Caki2 (cell line): ENCODE results near the gene WFIKKN2. TPM values are rescaled to one million over a fixed set of nuclear protein-coding genes. Genes with fewer than 3 reads are reported as not detected.
A peak's percentile ranks its signal among the peaks of the same experiment; 100 is the strongest.

Experiments used
- DNase-seq: peaks from one replicate; pipeline ENCODE4 v3.0.0-alpha.2; 2015; ENCODE audit warnings: low read depth
- in situ Hi-C: cut with HindIII; loops from 2 replicates; pipeline ENCODE4 v1.10.0; 2016; ENCODE audit warnings: low sequenced_read_pairs, low pct_unique_long_range_greater_than_20kb, mixed read lengths
- total RNA-seq: library from RNA; depleted of rRNA; stranded (reverse); fragments of >200 nt; shearing (Covaris generic); gene quantifications from 2 replicates; pipeline ENCODE4 v1.2.3, GENCODE V29; 2014; ENCODE audit warnings: low replicate concordance

WFIKKN2 gene
- total RNA-seq, 1 experiment from 2014 or later: not detected

GRCh38 chr17:50831471-50831928 lies 3.9 kb upstream of the WFIKKN2 start:
- in situ Hi-C loops: no loop called here
- DNase-seq: no peak

GRCh38 chr17:50832267-50832863 lies 3.0 kb upstream of the WFIKKN2 start:
- no peak for DNase-seq
- in situ Hi-C loops: no loop called here

- DNase-seq: no peak
- in situ Hi-C loops: no loop called here
Observed at GRCh38 chr17:50832864-50833381, 2.5 kb upstream of the WFIKKN2 start.

- in situ Hi-C loops: no loop called here
- DNase-seq: no peak
Observed at GRCh38 chr17:50833510-50834428, 1.6 kb upstream of the WFIKKN2 start.

GRCh38 chr17:50834429-50835300 lies 721 bp upstream of the WFIKKN2 start:
- in situ Hi-C loops: no loop called here
- no peak for DNase-seq

- DNase-seq: no peak
- in situ Hi-C loops: no loop called here
Observed at GRCh38 chr17:50836826-50837225, 1.4 kb downstream of the WFIKKN2 start.

- DNase-seq: no peak
- in situ Hi-C loops: no loop called here
Observed at GRCh38 chr17:50837286-50837979, 2.0 kb downstream of the WFIKKN2 start.

GRCh38 chr17:50837980-50838954 lies 2.9 kb downstream of the WFIKKN2 start:
- in situ Hi-C loops: no loop called here

GRCh38 chr17:50839591-50840310 lies 4.4 kb downstream of the WFIKKN2 start:
- no peak for DNase-seq
- in situ Hi-C loops: no loop called here

More at GRCh38 chr17:50837980-50838954, 2.9 kb downstream of the WFIKKN2 start:
- no peak for DNase-seq

- in situ Hi-C loops: no loop called here
- DNase-seq: no peak
Observed at GRCh38 chr17:50840311-50840851, 5.0 kb downstream of the WFIKKN2 start.

- in situ Hi-C loops: no loop called here
- no peak for DNase-seq
Observed at GRCh38 chr17:50841277-50841948, 6.0 kb downstream of the WFIKKN2 start.

- in situ Hi-C loops: no loop called here
- peak; percentile 66 for DNase-seq
Observed at GRCh38 chr17:50841949-50842354, 6.6 kb downstream of the WFIKKN2 start.

- in situ Hi-C loops: no loop called here
- DNase-seq: no peak
Observed at GRCh38 chr17:50842506-50843149, 7.2 kb downstream of the WFIKKN2 start.

- DNase-seq: no peak
- in situ Hi-C loops: no loop called here
Observed at GRCh38 chr17:50843150-50843905, 7.9 kb downstream of the WFIKKN2 start.
